HG02884 (cell line): ENCODE data around the gene NFYA.

Experiments used
- ATAC-seq: cut with Tn5 transposase; IDR thresholded peaks from one replicate; pipeline ENCODE4 v1.9.1; 2021; ENCODE audit warnings: mild to moderate bottlenecking, moderate library complexity; ENCODE audit not compliant: unreplicated experiment

Gene NFYA

DNA sequence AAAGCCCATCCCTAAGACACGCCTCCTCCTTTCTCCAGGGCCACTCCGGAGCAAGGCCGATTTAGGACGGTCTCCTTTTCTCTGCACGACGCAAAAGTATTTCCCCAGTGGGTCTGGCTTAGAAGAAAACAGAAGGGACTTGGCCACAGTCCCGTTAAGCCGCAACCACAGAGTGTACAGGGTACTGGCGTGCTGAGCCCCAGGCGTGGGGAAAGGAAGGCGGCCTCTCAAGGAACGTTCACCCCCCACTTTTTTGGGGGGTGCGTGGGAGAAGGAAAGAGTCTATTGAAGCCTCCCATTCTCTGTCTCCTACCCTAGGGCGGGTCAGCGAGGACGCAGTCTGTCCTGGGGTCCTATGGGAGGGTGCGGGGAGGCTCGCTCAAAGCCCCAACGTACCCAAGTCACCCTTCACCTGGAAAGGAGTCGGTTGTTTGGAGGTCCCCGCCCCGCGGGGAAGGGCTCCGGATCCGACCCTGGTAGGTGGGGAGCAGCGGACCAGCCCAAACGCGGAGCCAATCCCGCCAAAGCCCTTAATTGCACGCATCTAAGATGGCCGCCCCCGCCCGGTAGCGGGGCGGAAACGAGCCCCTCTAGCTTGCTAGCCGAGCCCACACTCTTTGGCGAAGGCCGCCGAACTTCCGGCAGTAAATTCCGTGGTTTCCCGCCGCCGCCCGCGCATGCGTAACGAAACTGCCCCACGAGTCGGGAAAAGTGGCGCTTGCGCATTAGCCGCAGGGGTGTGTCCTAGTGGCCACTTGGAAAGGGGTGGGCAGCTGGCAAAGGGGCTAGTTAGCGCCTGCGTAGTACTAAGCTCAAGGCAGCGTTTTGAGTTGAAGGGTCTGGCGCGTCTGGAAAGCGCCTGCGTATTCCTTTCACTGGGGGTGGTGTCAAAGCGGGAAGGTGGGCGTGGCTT, 595 bp upstream of the NFYA start, which contains the start of gene OARD1:
Gene OARD1 (minus strand): TSS at position 434 of the 913 bp plus-strand sequence. CDS start 722 bp downstream, outside the sequence.
- peak; percentile 67 for ATAC-seq

GRCh38 chr6:41073203-41073967, 611 bp downstream of the NFYA start:
- peak; percentile 24 for ATAC-seq

GRCh38 chr6:41073968-41074691, 1.4 kb downstream of the NFYA start:
- no peak for ATAC-seq

GRCh38 chr6:41074692-41075436, 2.1 kb downstream of the NFYA start:
- ATAC-seq: no peak

GRCh38 chr6:41075651-41076626, 3.2 kb downstream of the NFYA start:
- no peak for ATAC-seq

DNA sequence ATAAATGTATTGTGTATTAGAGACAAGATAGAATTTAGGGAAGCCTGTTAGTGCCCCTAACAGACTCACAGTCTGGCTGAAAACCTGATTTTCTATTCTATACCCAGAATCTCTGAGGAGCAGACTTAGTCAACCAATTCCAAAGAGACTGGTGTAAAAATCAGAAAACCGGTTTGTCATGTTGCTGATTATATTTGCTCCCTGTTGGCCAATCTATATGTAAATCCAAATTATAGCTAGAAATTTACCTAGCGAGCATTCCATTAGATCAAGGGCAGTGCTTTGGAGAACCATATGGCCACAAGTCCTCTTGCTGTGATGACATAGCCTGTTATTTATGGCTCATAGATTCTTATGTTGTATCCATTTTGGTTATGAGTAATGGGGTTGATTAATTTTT, 4.8 kb downstream of the NFYA start:
- ATAC-seq: no peak

DNA sequence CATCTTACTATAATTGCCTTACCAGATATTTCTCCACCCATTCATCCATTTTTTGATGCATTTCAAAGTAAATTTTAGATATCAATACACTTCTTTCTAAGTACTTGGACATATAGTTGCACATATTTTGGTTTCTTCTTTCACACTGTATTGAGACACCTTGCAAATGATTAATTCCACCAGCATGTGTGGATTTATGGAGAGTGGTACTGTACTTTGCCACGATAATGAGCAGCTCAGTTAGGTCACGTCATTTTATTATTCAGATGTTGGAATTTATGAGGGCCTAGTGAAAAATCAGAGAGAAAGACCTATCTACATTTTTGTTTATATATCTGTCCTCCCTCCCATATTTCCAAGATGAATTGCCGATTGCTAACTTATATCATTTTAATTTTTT, 5.3 kb downstream of the NFYA start:
- no peak for ATAC-seq

DNA sequence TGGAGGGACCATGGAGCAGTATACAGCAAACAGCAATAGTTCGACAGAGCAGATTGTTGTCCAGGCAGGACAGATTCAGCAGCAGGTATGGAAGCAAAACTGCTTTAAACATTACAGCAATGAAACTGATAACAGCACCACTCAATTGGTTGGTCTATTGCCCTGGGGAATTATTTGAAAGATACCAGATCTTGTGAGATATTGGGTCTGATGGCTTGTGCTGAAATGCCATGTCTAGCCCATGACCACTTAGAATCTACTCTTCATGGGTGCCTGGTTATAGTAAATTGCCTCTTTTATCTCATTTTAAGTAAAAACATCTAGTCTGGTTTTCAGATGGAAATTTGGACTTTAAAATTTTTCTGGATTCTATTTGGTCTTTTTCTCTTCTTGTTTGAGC, 6.3 kb downstream of the NFYA start:
- ATAC-seq: no peak

GRCh38 chr6:41080621-41081020, 7.8 kb downstream of the NFYA start:
- no peak for ATAC-seq

GRCh38 chr6:41083072-41083471, 10.3 kb downstream of the NFYA start:
- ATAC-seq: no peak

- ATAC-seq: no peak
Measured at GRCh38 chr6:41085182-41085581, 12.4 kb downstream of the NFYA start.

DNA sequence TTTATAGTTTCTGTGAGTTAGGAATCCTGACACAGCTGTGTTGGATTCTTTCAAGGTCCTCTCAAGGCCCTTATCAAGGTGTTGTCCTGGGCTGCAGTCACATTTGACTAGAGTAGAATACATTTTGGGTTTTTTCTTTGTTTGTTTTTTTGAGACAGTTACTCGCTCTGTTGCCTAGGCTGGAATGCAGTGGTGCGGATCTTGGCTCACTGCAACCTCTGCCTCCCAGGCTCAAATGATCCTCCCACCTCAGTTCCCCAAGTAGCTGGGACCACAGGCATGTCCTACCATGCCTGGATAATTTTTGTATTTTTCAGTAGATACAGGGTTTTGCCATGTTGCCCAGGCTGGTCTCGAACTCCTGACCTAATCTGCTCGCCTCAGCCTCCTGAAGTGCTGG, 15.7 kb downstream of the NFYA start:
- no peak for ATAC-seq

DNA sequence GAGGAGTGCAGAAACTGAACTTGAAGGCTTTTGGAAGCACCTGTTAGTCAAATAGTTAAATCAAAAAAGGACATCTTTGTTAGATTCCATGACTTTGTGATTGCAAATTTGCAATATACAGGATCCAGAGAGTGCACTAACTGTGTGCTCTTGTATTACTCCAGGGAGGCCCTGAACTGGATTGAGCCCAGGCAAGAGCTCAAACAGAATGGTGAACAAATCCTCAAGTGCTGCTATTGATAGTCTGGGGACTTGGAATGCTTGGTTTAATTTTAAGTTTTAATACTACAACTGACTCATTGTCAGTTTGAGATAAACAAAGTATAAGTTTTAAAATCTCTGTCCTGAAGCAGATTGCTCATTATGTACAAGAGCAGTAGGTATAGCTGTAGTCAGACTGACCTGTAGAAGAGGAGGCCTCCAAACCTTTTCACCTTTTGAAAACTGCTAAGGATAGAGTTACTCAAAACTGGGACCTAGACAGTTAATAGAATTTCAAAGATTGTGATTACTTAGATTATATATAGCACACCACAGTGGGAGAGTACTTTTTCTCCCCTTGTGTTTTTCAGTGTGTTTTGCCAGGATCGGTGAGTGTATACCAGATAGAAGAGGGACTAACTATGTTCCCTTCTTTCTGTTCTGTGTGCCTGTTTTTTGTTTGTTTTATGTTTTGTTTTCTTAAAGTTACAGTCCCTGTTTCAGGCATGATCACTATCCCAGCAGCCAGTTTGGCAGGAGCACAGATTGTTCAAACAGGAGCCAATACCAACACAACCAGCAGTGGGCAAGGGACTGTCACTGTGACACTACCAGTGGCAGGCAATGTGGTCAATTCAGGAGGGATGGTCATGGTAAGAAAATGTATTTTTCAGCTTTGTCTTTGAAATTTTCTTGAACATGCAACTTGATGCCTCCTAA, 18.3 kb downstream of the NFYA start:
- ATAC-seq: no peak

DNA sequence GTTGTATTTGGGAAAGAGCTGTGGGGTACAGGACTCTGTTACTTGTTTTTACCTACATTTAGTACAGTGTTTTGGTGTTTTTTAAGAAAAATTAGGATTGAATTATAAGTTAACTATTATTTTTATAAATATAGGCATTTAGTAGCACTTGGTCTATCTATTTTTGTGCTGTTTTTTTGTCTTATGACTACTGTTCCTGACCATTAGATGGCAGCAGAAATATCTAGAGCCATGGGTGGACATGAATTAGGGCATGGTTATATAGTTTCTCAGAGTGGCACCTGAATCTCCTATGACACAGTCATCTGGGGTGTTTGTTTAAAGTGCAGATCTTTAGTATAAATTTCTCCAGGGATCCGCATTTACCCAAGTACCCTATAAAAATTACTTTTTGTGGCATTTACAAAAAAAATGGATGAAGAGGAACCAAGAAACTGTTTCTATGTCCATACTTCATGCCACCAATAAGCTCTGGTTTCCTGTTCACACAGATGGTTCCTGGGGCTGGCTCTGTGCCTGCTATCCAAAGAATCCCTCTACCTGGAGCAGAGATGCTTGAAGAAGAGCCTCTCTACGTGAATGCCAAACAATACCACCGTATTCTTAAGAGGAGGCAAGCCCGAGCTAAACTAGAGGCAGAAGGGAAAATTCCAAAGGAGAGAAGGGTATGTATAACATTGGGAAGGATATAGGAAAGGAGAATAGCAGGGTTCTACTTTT, 19.8 kb downstream of the NFYA start:
- ATAC-seq: no peak

DNA sequence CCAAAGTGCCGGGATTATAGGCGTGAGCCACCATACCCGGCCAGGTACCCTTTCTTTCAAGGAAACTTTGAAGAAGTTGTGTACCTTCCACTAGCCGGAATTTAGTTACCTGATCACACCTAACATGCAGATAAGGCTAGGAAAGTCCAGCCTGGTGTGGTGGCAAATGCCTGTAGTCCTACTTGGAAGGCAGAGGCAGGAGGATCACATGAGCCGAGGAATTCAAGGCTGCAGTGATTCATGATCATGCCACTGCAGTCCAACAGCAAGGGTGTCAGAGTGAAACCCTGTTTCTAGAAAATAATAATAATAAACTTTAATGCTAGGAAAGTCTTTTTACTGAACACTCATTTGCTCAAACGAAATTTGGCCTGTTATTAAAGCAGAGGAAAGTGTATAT, 21.0 kb downstream of the NFYA start:
- ATAC-seq: no peak

DNA sequence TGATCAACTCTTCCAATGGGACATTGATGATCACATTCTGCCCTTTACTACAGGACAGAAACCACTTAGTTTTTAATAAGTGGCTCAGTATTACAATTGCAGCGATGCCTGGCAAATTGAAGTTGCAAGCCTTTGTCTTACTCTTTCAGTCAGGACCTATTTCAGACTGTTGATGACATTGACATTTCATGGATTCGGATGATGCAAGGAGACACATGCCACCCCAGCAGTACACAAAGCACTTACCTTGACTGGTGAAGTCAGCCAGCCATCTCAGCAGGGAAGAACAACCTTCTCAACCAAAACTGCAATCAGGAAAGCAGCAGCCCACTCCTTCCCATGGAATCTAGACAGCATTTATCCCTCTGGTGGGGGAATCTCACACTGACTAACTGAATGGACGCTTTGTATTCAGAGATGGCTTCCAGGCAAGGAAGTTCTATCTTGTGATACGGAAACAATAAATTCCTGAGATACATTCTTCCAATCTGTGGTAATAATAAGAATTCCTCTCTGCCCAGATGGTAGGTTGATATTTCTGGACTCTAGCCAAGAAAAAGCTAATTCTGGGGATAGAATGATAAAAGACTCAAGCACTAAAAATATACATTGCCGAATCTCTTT, 24.8 kb downstream of the NFYA start:
- no peak for ATAC-seq

DNA sequence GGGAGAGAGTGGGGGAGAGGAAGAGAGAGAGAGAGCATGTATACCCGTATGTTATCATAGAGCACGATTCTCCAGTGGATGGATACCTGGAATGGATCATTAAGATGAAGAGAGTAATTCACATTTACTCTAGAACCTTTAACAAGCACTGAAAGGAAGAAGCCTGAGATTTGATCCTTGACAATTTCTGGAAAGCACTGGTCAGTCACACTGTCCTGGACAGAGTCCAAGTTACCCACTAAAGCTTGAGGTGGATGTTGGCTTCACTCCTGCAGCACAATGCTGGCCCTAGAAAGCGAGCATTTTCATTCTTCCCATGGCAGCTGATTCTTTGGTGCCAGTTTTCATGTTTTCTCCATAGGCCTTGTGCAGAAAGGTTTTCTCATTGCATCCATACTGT, 25.6 kb downstream of the NFYA start:
- ATAC-seq: no peak
